Activated CD8-positive, alpha-beta T cell treated with anti-CD3 and anti-CD28 coated beads for 36 hours (primary cell): ENCODE data around the gene PDXK. TPM values are rescaled to one million over a fixed set of nuclear protein-coding genes. Genes with fewer than 3 reads are reported as not detected.

Experiments
- ATAC-seq: fragments of 200-7000 bp; cut with Tn5 transposase; one replicate; pipeline ENCODE4 v1.10.0; 2021; ENCODE audit warnings: mild to moderate bottlenecking, moderate library complexity
- CTCF ChIA-PET: fragments of 350-600 bp; sonication (Branson Sonifier 250); formaldehyde crosslinking; loops from one replicate; lab custom pipeline; 2021; ENCODE audit warnings: antibody characterized with exemption; lab: Charles Lee
- POLR2A ChIA-PET: fragments of 350-600 bp; sonication (Branson Sonifier 250); formaldehyde crosslinking; loops from one replicate; lab custom pipeline; 2021; ENCODE audit warnings: antibody characterized with exemption; lab: Charles Lee
- DNase-seq: peaks from one replicate; pipeline ENCODE4 v3.0.0-alpha.2; 2020
- H3K27ac Mint-ChIP-seq: one replicate; pipeline ENCODE4 v1.8.0; 2021; ENCODE audit warnings: mild to moderate bottlenecking, mixed read lengths
- H3K27me3 Mint-ChIP-seq: one replicate; pipeline ENCODE4 v1.8.0; 2021; ENCODE audit warnings: mixed read lengths
- H3K36me3 Mint-ChIP-seq: one replicate; pipeline ENCODE4 v1.8.0; 2021; ENCODE audit warnings: low read depth, mixed read lengths
- H3K4me1 Mint-ChIP-seq: one replicate; pipeline ENCODE4 v1.8.0; 2021; ENCODE audit warnings: low read depth, mixed read lengths
- H3K4me3 Mint-ChIP-seq: one replicate; pipeline ENCODE4 v1.8.0; 2021; ENCODE audit warnings: mild to moderate bottlenecking, moderate library complexity, mixed read lengths
- H3K9me3 Mint-ChIP-seq: one replicate; pipeline ENCODE4 v1.8.0; 2021; ENCODE audit warnings: mixed read lengths
- intact Hi-C: fragments of 100-400 bp; cut with micrococcal nuclease; formaldehyde crosslinking; loops from one replicate; pipeline ENCODE4 v1.10.0; 2022
- total RNA-seq, 2 experiments: library from RNA; stranded (reverse); gene quantifications; one replicate each; pipeline ENCODE4 v1.2.3, GENCODE V29; 2021
- TF ChIP-seq, protein P1 (sequence below): fragments of 200-600 bp; IDR thresholded peaks from one replicate; pipeline ENCODE4 v1.8.0; 2022; ENCODE audit warnings: antibody characterized with exemption, mild to moderate bottlenecking

The PDXK gene
- total RNA-seq, 2 experiments from 2014 or later = 118 to 122 TPM

DNA sequence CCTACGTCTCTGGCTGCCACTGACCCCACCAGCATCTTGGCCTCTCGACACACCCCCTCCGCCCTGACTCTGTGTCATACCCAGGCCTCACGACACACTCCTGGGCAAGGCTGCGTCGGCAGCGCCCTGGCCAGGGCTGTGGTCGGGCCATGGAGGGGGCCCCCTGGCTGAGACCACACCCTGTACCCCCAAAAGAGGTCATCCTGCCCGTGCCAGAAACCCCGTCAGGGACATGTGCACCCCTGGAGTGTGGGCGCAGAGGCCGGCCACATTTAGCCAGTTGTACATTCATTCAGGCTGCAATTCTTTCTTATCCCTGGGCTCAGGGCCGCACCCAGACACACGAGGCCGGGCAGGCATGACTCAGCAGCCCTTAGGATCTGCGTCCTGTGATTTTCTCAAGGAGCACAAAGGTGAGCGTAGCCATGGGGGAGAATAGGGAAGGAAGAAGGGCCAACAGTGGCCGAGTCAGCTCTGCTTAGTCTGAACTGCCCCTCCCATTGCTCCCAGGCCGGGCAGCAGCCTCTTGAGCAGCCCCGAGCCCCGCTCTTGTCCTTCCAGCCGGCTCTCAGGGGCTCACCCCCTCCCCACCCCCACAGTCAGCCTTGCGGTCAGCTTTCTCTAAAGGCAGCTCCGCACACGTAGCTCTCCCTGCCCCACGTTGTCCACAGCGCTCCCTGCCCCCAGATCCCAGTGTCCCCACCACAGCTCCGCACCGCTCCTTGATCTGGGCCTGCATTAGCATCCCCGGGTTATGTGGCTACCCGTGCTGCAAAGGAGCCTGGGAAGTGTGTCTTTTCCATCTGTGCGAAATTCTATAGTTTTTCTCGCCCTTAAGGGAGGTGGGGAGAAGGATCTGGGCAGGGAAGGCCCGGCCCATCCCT, 49.3 kb downstream of the PDXK start:
- intact Hi-C loops = no loop called here
- peaks cover 2% of the 10 kb centered on the region for H3K9me3 Mint-ChIP-seq
- H3K4me1 Mint-ChIP-seq = peaks cover 4% of the 10 kb centered on the region
- H3K27me3 Mint-ChIP-seq = no peaks in the 10 kb centered on the region
- ATAC-seq (no peak), DNase-seq (no peak)
- no peak overlapping the region for H3K4me3 Mint-ChIP-seq
- no peak overlapping the region for H3K27ac Mint-ChIP-seq
- CTCF ChIA-PET = no interaction called here
- TF ChIP-seq, protein P1, sequence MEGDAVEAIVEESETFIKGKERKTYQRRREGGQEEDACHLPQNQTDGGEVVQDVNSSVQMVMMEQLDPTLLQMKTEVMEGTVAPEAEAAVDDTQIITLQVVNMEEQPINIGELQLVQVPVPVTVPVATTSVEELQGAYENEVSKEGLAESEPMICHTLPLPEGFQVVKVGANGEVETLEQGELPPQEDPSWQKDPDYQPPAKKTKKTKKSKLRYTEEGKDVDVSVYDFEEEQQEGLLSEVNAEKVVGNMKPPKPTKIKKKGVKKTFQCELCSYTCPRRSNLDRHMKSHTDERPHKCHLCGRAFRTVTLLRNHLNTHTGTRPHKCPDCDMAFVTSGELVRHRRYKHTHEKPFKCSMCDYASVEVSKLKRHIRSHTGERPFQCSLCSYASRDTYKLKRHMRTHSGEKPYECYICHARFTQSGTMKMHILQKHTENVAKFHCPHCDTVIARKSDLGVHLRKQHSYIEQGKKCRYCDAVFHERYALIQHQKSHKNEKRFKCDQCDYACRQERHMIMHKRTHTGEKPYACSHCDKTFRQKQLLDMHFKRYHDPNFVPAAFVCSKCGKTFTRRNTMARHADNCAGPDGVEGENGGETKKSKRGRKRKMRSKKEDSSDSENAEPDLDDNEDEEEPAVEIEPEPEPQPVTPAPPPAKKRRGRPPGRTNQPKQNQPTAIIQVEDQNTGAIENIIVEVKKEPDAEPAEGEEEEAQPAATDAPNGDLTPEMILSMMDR = no peak
- POLR2A ChIA-PET = no interaction called here
- H3K36me3 Mint-ChIP-seq = peaks cover 5% of the 10 kb centered on the region

DNA sequence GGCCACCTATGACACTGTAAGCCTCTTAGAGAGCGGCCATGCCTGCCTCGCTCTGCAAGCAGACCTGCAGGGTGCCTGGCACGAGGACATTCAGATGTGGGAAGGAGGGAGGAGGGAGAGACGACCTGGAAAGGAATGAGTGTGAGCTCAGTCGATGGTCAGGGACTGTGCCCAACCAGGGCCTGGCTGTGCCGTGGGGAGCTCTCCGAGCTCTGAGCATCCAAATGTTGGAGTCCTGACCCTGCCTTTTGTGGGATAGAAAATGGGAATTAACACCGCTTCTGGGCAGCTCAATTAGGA, 49.9 kb downstream of the PDXK start:
- TF ChIP-seq, protein P1 = no peak
- CTCF ChIA-PET = no interaction called here
- no peak for DNase-seq
- peaks cover 2% of the 10 kb centered on the region for H3K9me3 Mint-ChIP-seq
- H3K4me3 Mint-ChIP-seq = no peak overlapping the region
- intact Hi-C loops = no loop called here
- peaks cover 4% of the 10 kb centered on the region for H3K4me1 Mint-ChIP-seq
- no peak for ATAC-seq
- no peak overlapping the region for H3K27ac Mint-ChIP-seq
- H3K36me3 Mint-ChIP-seq = peaks cover 6% of the 10 kb centered on the region
- H3K27me3 Mint-ChIP-seq = no peaks in the 10 kb centered on the region
- POLR2A ChIA-PET = no interaction called here

DNA sequence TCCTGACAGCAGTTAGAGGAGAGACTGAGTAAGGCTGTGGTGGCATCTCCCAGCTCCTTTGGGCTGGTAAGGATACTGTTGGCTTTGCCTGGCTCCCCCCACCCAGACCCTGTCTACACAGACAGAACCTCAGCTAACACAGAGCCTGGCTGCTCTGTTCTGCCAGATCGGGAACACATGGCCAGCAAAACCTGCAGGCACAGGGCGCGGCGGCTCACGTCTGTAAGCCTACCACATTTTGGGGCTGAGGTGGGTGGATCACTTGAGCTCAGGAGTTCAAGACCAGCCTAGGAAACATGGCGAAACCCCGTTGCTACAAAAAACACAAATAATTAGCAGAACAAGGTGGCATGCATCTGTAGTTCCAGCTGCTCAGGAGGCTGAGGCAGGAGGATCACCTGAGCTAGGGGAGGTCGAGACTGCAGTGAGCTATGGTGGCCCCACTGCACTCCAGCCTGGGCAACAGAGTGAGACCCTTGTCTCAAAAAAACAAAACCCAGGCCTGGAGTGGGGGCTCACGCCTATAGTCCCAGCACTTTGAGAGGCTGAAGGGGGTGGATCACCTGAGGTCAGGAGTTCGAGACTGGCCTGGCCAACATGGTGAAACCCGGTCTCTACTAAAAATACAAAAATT, 50.5 kb downstream of the PDXK start:
- DNase-seq (no peak), ATAC-seq (no peak)
- peaks cover 12% of the 10 kb centered on the region for H3K36me3 Mint-ChIP-seq
- peaks cover 2% of the 10 kb centered on the region for H3K9me3 Mint-ChIP-seq
- ChIA-PET CTCF (no interaction called here), POLR2A (no interaction called here)
- no peak overlapping the region for H3K27ac Mint-ChIP-seq
- TF ChIP-seq, protein P1 = no peak
- no peaks in the 10 kb centered on the region for H3K27me3 Mint-ChIP-seq
- intact Hi-C loops = no loop called here
- H3K4me1 Mint-ChIP-seq = peaks cover 7% of the 10 kb centered on the region
- H3K4me3 Mint-ChIP-seq = no peak overlapping the region

DNA sequence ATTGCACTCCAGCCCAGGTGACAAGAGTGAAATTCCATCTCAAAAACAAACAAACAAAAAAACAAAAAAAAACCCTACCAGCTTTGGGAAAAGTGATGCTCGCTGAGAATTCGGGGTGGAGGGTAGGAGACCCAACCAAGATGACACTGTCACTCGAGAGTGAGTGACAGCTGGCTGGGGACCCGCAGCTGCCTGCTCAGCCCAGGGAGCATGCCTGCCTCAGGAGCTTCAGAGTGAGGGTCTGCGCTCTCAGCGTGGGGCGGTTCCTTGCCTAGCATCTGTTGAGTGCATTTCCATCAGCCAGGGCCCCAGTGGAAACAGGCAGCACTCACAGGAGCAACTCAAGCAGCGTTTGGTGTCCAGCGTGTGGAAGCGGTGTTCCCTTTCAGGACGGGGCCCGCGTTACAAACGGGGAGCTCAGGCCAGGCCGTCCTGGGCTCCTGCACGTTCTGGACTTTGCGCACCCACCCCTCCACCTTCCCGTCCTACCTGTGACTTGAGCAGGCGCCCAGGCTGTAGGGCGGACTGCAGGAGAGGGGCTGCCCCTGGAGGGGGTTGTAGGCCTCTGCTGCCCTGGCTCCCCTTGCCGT, 51.2 kb downstream of the PDXK start:
- peaks cover 2% of the 10 kb centered on the region for H3K9me3 Mint-ChIP-seq
- no peak overlapping the region for H3K4me3 Mint-ChIP-seq
- peaks cover 12% of the 10 kb centered on the region for H3K36me3 Mint-ChIP-seq
- no peaks in the 10 kb centered on the region for H3K27me3 Mint-ChIP-seq
- DNase-seq = no peak
- ChIA-PET POLR2A (no interaction called here), CTCF (no interaction called here)
- ATAC-seq = no peak
- TF ChIP-seq, protein P1 = no peak
- intact Hi-C loops = no loop called here
- H3K4me1 Mint-ChIP-seq = peaks cover 11% of the 10 kb centered on the region
- no peak overlapping the region for H3K27ac Mint-ChIP-seq
